GOT3 (cell line): Measurements from ENCODE around the gene TEX261.
A peak's percentile ranks its signal among the peaks of the same experiment; 100 is the strongest.
"Not testable (repeated sequence)": the region's sequence is repeated elsewhere in the genome, so short reads cannot be mapped to it uniquely, and the experiment has no call there.

Experiments
- DNase-seq: peaks from one replicate; lab custom pipeline; 2025; ENCODE audit warnings: mixed read lengths; lab: John Stamatoyannopoulos, UW

The TEX261 gene

GRCh38 chr2:70994699-70995425, at the start of gene TEX261:
TEX261 (minus strand) TSS chr2:70994873; CDS start chr2:70994757, 116 bp downstream.
- DNase-seq = peak; percentile 70

GRCh38 chr2:71043531-71044407, 49.1 kb upstream of the TEX261 start:
- DNase-seq = no peak

- DNase-seq = no peak
These were observed 47.6 kb upstream of the TEX261 start for GRCh38 chr2:71042287-71042686.

- DNase-seq = not testable (repeated sequence)
These were observed 41.6 kb upstream of the TEX261 start for GRCh38 chr2:71036296-71036695.

GRCh38 chr2:71023553-71024243, 29.0 kb upstream of the TEX261 start:
- DNase-seq = not testable (repeated sequence)

GRCh38 chr2:71021394-71021793, 26.7 kb upstream of the TEX261 start:
- not testable (repeated sequence) for DNase-seq

- not testable (repeated sequence) for DNase-seq
These were observed 25.3 kb upstream of the TEX261 start for GRCh38 chr2:71019989-71020388.

- DNase-seq = no peak
These were observed 24.0 kb upstream of the TEX261 start for GRCh38 chr2:71018625-71019024.

- DNase-seq = not testable (repeated sequence)
These were observed 17.1 kb upstream of the TEX261 start for GRCh38 chr2:71011786-71012185.

- DNase-seq = no peak
These were observed 13.7 kb upstream of the TEX261 start for GRCh38 chr2:71008342-71008741.

- no peak for DNase-seq
These were observed 12.5 kb upstream of the TEX261 start for GRCh38 chr2:71006955-71007799.

- no peak for DNase-seq
These were observed 11.7 kb upstream of the TEX261 start for GRCh38 chr2:71006323-71006722.

- DNase-seq = no peak
These were observed 10.9 kb upstream of the TEX261 start for GRCh38 chr2:71005271-71006202.

- no peak for DNase-seq
These were observed 10.2 kb upstream of the TEX261 start for GRCh38 chr2:71004857-71005256.

GRCh38 chr2:71003966-71004755, 9.5 kb upstream of the TEX261 start:
- no peak for DNase-seq

- no peak for DNase-seq
These were observed 8.7 kb upstream of the TEX261 start for GRCh38 chr2:71003396-71003795.

GRCh38 chr2:71001981-71002570, 7.4 kb upstream of the TEX261 start:
- DNase-seq = no peak

- DNase-seq = no peak
These were observed 6.9 kb upstream of the TEX261 start for GRCh38 chr2:71001592-71001927.
